GM10266 (cell line): ENCODE measurements around the gene PDK2.

ENCODE experiments used
- DNase-seq: peaks from one replicate; pipeline ENCODE4 v3.0.0; 2012; ENCODE audit errors: extremely low spot score
- CTCF ChIP-seq: IDR thresholded peaks from 2 replicates; pipeline ENCODE4 v1.5.1; 2012; ENCODE audit warnings: mild to moderate bottlenecking, low read depth; ENCODE audit not compliant: control insufficient read depth, insufficient read depth; ENCODE audit errors: missing control alignments

Gene PDK2

GRCh38 chr17:50144845-50145531 is 49.8 kb downstream of the PDK2 start:
- no peak for TF ChIP-seq CTCF
- no peak for DNase-seq

- DNase-seq, result no peak
- no peak for TF ChIP-seq CTCF
Observed at GRCh38 chr17:50145532-50146229, 50.5 kb downstream of the PDK2 start.

GRCh38 chr17:50146230-50146926 is 51.2 kb downstream of the PDK2 start:
- TF ChIP-seq CTCF, result no peak
- DNase-seq, result no peak

- DNase-seq, result peak; percentile 55
- no peak for TF ChIP-seq CTCF
Observed at GRCh38 chr17:50146927-50147665, 51.9 kb downstream of the PDK2 start.

GRCh38 chr17:50147841-50148225 is 52.7 kb downstream of the PDK2 start:
- TF ChIP-seq CTCF, result no peak
- no peak for DNase-seq

- no peak for TF ChIP-seq CTCF
- peak; percentile 87 for DNase-seq
Observed at GRCh38 chr17:50148226-50149090, 53.3 kb downstream of the PDK2 start.
